ENCODE data around the gene RCOR3.
"Not testable (repeated sequence)": the region's sequence is repeated elsewhere in the genome, so short reads cannot be mapped to it uniquely, and the experiment has no call there.

RCOR3 gene

GRCh38 chr1:211243639-211244038 lies 15.5 kb upstream of the RCOR3 start:
- not testable (repeated sequence) for H3K36me3 Mint-ChIP-seq; H3K27me3 Mint-ChIP-seq; H3K4me1 Mint-ChIP-seq (ENCODE audit: low read depth); H3K27ac Mint-ChIP-seq; H3K9me3 Mint-ChIP-seq (ENCODE audit: low read depth); H3K4me3 Mint-ChIP-seq

GRCh38 chr1:211246583-211246982 lies 12.6 kb upstream of the RCOR3 start:
- H3K9me3 Mint-ChIP-seq (ENCODE audit: low read depth); H3K27ac Mint-ChIP-seq; H3K4me3 Mint-ChIP-seq; H3K36me3 Mint-ChIP-seq; H3K4me1 Mint-ChIP-seq (ENCODE audit: low read depth); H3K27me3 Mint-ChIP-seq: not testable (repeated sequence)

DNA sequence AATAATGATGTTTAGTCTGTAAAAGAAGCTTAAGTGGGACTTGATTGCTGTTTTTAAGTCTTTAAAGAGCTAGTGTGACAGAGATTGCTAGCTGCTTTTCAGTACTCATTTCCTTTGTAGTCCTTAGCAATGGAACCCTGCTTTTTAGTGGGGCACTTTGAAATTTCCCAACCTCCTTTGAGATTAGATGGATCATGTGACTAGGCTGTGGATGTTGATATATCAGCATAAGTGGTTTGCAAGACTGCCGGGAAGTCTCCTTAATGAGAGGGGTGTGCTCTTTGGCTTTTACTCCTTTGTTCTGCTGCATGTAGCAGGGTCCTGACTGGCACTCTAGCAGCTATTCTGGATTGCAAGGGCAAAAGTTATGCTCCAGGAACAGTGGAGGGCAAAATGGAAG lies 11.2 kb upstream of the RCOR3 start:
- H3K9me3 Mint-ChIP-seq (ENCODE audit: low read depth) = no peaks in the 10 kb centered on the region
- H3K36me3 Mint-ChIP-seq = no peaks in the 10 kb centered on the region
- H3K4me1 Mint-ChIP-seq (ENCODE audit: low read depth) = peaks cover 10% of the 10 kb centered on the region
- no peaks in the 10 kb centered on the region for H3K27me3 Mint-ChIP-seq
- H3K27ac Mint-ChIP-seq = no peak overlapping the region
- H3K4me3 Mint-ChIP-seq = no peak overlapping the region

DNA sequence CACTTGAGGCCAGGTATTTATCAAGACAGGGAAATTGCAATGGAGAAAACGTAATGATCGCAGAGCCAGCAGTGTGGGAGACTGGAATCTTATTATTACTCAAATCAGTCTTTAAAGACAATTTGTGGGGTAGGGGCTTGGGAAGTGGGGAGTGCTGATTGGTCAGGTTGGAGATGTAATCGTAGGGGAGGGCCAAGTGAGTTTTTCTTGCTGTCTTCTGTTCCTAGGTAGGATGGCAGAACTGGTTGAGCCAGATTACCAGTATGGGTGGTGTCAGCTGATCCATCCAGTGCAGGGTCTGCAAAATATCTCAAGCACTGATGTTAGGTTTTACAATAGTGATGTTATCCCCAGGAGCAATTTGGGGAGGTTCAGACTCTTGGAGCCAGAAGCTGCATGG lies 9.6 kb upstream of the RCOR3 start:
- not testable (repeated sequence) for H3K9me3 Mint-ChIP-seq (ENCODE audit: low read depth); H3K27ac Mint-ChIP-seq; H3K27me3 Mint-ChIP-seq; H3K4me3 Mint-ChIP-seq; H3K36me3 Mint-ChIP-seq; H3K4me1 Mint-ChIP-seq (ENCODE audit: low read depth)

GRCh38 chr1:211257826-211258225 lies 1.3 kb upstream of the RCOR3 start:
- peak overlapping the region; percentile 92 for H3K4me3 Mint-ChIP-seq
- H3K27ac Mint-ChIP-seq = peak overlapping the region; percentile 95
- H3K4me1 Mint-ChIP-seq (ENCODE audit: low read depth) = peaks cover 24% of the 10 kb centered on the region
- H3K9me3 Mint-ChIP-seq (ENCODE audit: low read depth) = no peaks in the 10 kb centered on the region
- no peaks in the 10 kb centered on the region for H3K27me3 Mint-ChIP-seq
- no peaks in the 10 kb centered on the region for H3K36me3 Mint-ChIP-seq

- Mint-ChIP-seq H3K4me3 (peak overlapping the region; percentile 92), H3K4me1 (ENCODE audit: low read depth) (peaks cover 24% of the 10 kb centered on the region), H3K27ac (peak overlapping the region; percentile 95), H3K9me3 (ENCODE audit: low read depth) (no peaks in the 10 kb centered on the region), H3K36me3 (no peaks in the 10 kb centered on the region), H3K27me3 (no peaks in the 10 kb centered on the region)
Observed at GRCh38 chr1:211258310-211258755, 833 bp upstream of the RCOR3 start.

DNA sequence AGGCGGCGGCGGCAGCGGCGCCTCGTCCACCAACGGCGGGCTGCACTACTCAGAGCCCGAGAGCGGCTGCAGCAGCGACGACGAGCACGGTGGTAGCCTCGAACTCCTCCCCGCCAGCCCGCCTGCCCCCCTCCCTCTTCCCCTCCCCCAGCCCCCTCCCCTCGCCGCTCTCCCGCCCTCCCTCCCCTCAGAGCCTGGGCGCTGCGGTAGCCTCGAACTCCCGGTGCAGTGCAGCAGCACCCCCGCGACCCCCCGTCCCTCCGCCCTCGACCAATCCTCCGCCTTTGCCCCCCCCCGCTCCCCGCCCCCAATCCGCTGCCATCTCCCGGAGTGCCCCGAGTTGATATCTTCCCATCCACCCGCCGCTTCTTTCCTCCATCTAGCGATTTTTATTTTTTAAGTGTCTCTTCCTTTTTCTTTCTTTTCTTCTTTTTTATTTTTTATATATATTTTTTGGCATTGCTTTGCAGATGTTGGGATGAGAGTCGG lies 516 bp downstream of the RCOR3 start:
- Mint-ChIP-seq H3K4me1 (ENCODE audit: low read depth) (peaks cover 32% of the 10 kb centered on the region), H3K4me3 (peak overlapping the region; percentile 90), H3K9me3 (ENCODE audit: low read depth) (no peaks in the 10 kb centered on the region), H3K27ac (peak overlapping the region; percentile 70), H3K36me3 (no peaks in the 10 kb centered on the region), H3K27me3 (no peaks in the 10 kb centered on the region)

DNA sequence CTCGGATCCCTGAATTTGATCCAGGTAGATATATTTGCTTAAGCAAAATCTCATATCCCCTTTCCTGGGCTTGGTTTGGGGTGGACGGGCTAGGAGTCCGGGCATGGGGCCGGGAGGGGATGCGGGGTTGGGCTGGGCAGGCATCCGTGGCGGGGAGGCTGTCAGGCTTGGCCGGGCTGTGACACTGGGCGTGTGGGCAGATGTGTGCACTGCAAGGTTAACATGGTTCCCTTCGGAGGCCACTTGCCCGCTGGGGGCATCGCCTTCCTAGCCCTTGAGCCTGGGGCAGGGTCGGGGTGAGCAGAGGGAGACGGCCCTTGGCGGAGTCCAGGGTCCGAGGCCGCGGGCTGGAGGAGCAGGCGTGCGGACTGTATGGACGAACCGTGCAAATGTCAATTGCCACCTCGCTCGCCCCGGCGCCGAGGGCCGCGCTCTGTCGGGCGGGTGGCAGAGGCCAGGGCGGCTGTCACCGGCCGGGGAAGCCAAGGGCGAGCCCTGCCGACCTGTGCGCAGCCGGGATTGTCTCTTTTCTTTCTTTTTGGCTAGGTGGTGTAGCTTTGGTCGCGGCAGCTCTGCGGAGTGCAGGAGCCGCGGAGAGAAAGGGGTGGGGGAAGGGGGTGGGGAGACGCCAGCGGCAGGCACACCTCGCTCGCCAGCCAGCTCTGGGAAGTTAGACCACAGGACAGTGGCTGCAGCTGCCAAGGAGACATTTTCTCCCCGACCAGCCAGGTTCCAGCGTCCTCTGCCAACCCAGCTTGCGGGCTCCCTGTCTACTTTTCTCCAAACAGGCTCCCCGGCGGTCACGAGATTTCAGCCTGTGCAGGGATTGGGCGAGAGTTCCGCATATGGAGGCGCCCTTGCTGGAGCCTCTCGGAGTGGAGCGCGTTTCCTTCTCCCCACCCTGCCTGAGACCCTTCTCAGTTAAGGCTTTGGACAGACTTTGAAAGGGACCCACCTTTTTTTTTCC lies 1.3 kb downstream of the RCOR3 start:
- no peaks in the 10 kb centered on the region for H3K36me3 Mint-ChIP-seq

GRCh38 chr1:211261229-211261628 lies 2.1 kb downstream of the RCOR3 start:
- Mint-ChIP-seq H3K36me3 (no peaks in the 10 kb centered on the region), H3K27ac (peak overlapping the region; percentile 91), H3K4me3 (peak overlapping the region; percentile 90), H3K27me3 (no peaks in the 10 kb centered on the region), H3K4me1 (ENCODE audit: low read depth) (peaks cover 38% of the 10 kb centered on the region), H3K9me3 (ENCODE audit: low read depth) (no peaks in the 10 kb centered on the region)

More for the DNA sequence above, 1.3 kb downstream of the RCOR3 start:
- Mint-ChIP-seq H3K4me1 (ENCODE audit: low read depth) (peaks cover 34% of the 10 kb centered on the region), H3K9me3 (ENCODE audit: low read depth) (no peaks in the 10 kb centered on the region), H3K27me3 (no peaks in the 10 kb centered on the region), H3K27ac (peak overlapping the region; percentile 91), H3K4me3 (peak overlapping the region; percentile 90)

DNA sequence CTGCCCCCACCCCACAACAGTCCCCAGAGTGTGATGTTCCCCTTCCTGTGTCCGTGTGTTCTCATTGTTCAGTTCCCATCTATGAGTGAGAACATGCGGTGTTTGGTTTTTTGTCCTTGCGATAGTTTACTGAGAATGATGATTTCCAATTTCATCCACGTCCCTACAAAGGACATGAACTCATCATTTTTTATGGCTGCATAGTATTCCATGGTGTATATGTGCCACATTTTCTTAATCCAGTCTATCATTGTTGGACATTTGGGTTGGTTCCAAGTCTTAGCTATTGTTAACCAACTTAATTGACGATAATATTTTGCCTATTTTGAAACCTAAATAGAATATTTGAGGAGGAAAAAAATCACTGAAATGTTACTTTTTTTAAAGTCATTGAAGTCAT lies 3.9 kb downstream of the RCOR3 start:
- H3K9me3 Mint-ChIP-seq (ENCODE audit: low read depth); H3K4me3 Mint-ChIP-seq; H3K36me3 Mint-ChIP-seq; H3K27ac Mint-ChIP-seq; H3K27me3 Mint-ChIP-seq: not testable (repeated sequence)
- H3K4me1 Mint-ChIP-seq (ENCODE audit: low read depth) = peaks cover 44% of the 10 kb centered on the region

DNA sequence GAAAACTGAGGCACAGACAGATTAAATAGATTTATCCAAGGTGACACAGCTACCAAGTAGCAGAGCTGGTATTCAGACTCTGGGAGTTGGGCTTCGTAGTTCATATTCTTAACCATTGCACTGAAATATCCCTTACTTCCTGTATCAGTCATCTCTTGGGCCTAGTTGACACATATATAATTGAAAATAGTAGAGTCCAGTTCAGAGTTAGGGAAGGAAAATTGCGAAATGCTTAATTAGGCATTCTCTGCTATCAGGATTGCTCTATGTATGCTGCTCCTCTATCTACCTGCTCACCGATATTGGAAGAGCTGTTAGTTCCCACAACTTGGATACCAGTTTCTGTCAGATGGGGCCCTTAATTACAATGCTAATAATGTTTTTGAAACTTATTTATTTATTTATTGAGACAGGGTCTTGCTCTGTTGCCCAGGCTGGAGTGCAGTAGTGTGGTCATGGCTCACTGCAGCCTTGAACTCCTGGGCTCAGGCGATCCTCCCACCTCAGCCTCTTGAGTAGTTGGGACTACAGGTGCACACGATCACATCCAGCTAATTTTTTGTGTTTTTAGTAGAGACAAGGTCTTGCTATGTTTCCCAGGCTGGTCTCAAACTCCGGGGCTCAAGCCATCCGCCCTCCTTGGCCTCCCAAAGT lies 8.2 kb downstream of the RCOR3 start:
- no peak overlapping the region for H3K4me3 Mint-ChIP-seq

GRCh38 chr1:211279340-211279739 lies 20.2 kb downstream of the RCOR3 start:
- no peaks in the 10 kb centered on the region for H3K27me3 Mint-ChIP-seq
- H3K4me1 Mint-ChIP-seq (ENCODE audit: low read depth) = peaks cover 14% of the 10 kb centered on the region
- no peaks in the 10 kb centered on the region for H3K36me3 Mint-ChIP-seq
- no peaks in the 10 kb centered on the region for H3K9me3 Mint-ChIP-seq (ENCODE audit: low read depth)
- H3K27ac Mint-ChIP-seq = no peak overlapping the region
- H3K4me3 Mint-ChIP-seq = no peak overlapping the region

More for the DNA sequence above, 8.2 kb downstream of the RCOR3 start:
- peaks cover 8% of the 10 kb centered on the region for H3K36me3 Mint-ChIP-seq
- no peaks in the 10 kb centered on the region for H3K27me3 Mint-ChIP-seq
- no peak overlapping the region for H3K27ac Mint-ChIP-seq
- H3K9me3 Mint-ChIP-seq (ENCODE audit: low read depth) = no peaks in the 10 kb centered on the region
- peaks cover 29% of the 10 kb centered on the region for H3K4me1 Mint-ChIP-seq (ENCODE audit: low read depth)

- Mint-ChIP-seq H3K27ac (no peak overlapping the region), H3K4me3 (no peak overlapping the region), H3K9me3 (ENCODE audit: low read depth) (no peaks in the 10 kb centered on the region), H3K4me1 (ENCODE audit: low read depth) (peaks cover 11% of the 10 kb centered on the region), H3K27me3 (no peaks in the 10 kb centered on the region), H3K36me3 (peaks cover 8% of the 10 kb centered on the region)
Observed at GRCh38 chr1:211280910-211281309, 21.7 kb downstream of the RCOR3 start.

- Mint-ChIP-seq H3K27ac (no peak overlapping the region), H3K36me3 (peaks cover 9% of the 10 kb centered on the region), H3K27me3 (no peaks in the 10 kb centered on the region), H3K4me1 (ENCODE audit: low read depth) (peaks cover 11% of the 10 kb centered on the region), H3K9me3 (ENCODE audit: low read depth) (no peaks in the 10 kb centered on the region), H3K4me3 (no peak overlapping the region)
Observed at GRCh38 chr1:211281320-211282022, 22.3 kb downstream of the RCOR3 start.

DNA sequence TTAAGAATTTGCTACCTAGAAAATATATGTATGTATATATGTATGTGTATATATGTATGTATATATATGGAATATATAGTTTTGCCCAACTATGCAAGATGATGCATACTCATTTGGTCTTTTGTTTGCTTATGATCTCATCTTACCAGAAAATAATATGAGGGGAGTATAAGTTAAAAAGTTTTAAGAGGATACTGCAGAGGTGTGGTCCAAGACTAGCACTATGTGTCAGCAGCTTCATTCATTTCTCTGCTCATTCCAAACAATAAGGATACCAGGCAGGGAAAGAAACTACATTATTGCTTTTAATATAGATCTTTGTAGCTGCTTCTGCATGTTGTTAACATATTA lies 22.8 kb downstream of the RCOR3 start:
- Mint-ChIP-seq H3K4me1 (ENCODE audit: low read depth) (peaks cover 14% of the 10 kb centered on the region), H3K9me3 (ENCODE audit: low read depth) (no peaks in the 10 kb centered on the region), H3K27ac (no peak overlapping the region), H3K4me3 (no peak overlapping the region), H3K27me3 (no peaks in the 10 kb centered on the region), H3K36me3 (peaks cover 9% of the 10 kb centered on the region)
